Measurements from ENCODE around the gene TRIOBP. TPM values are rescaled to one million over a fixed set of nuclear protein-coding genes. Genes with fewer than 3 reads are reported as not detected.

TRIOBP gene
- total and polyA plus RNA-seq, 7 donors: 51.7 to 140 (median 82.8) TPM

GRCh38 chr22:37684803-37685615, 11.8 kb upstream of the TRIOBP start:
- Histone ChIP-seq H3K27me3 (no peaks in the 10 kb centered on the region), H3K4me1 (peaks cover 0 to 41% (median 27%) of the 10 kb centered on the region in 4 donors), H3K4me3 (no peak overlapping the region), H3K27ac (peak overlapping the region in 1 of 4 donors; percentile 15), H3K36me3 (peaks cover 0 to 20% (median 7%) of the 10 kb centered on the region in 4 donors), H3K9me3 (no peaks in the 10 kb centered on the region)
- WGBS, 2 donors: 20 to 69% methylated on average over 16 of the region's 16 CpGs
- TF ChIP-seq POLR2A (IDR thresholded peaks at IDR 0.05) (no peak), POLR2AphosphoS5 (IDR thresholded peaks at IDR 0.05) (no peak), EP300 (IDR thresholded peaks at IDR 0.05) (no peak), CTCF (IDR thresholded peaks at IDR 0.05) (no peak)
- DNase-seq: no peak
- intact Hi-C loops (cut with DNase I): loop anchor here (5.0 kb wide), 1 partner anchor 117 kb away; no protein-coding TSS in a partner anchor

DNA sequence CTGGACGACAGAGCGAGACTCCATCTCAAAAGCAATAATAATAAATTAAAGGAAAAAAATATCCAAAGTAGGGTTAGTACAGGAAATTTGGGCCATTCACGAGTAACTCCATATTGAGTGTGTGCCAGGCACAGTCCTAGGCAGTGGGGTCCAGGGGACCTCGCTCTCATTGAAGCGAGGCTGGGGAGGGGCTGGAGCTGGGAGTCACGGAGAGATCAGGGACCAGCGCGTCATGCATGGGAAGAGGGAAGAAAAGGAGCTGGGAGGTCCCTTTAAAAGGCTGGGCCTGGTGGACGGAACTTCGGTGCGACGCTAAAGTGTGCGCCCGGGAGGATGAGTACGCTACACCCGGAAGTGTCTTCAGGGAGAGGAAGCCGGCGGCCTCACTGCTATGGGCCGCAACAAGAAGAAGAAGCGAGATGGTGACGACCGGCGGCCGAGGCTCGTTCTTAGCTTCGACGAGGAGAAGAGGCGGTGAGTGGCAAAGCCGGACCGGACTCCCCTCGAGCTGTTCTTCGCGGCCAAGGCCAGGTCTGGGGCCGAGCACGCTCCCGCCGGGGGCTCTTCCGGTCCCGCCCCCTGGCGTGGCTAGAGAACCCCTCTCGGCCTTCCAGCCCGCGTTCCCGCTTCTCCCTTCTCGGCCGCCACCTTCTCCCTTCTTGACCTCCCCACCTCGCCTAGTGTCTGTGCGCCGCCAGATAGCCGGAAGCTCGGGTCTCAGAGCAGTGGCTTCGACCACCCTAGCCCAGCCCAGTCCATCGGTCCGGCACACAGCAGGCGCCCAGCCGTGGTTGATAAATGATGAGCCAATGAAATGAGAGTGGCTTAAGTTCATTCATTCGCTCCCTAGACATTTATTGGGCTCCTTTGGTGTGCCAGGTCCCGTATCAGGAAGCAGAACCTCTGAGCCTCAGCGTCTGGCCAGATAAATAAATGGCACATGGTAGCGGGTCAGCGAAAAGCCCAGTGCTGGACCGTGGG, 10.6 kb upstream of the TRIOBP start, which contains the start of gene NOL12:
Gene NOL12 (plus strand): TSS at position 342 of the 981 bp plus-strand sequence. CDS start 50 bp downstream, at position 392.
- TF ChIP-seq POLR2AphosphoS5 (IDR thresholded peaks at IDR 0.05): peak; percentile 66 to 85 (median 73)
- no peak for TF ChIP-seq EP300 (IDR thresholded peaks at IDR 0.05)
- peak; percentile 25 to 27 for TF ChIP-seq POLR2A (IDR thresholded peaks at IDR 0.05)
- no peak for TF ChIP-seq CTCF (IDR thresholded peaks at IDR 0.05)
- Histone ChIP-seq H3K27ac (peak within 1 kb of the TSS; percentile 81 to 96 (median 88)), H3K27me3 (no peaks in the 10 kb centered on the region), H3K4me3 (peak within 1 kb of the TSS; percentile 59 to 86 (median 64)), H3K4me1 (peaks cover 0 to 32% (median 23%) of the 10 kb centered on the region in 4 donors), H3K9me3 (no peaks in the 10 kb centered on the region), H3K36me3 (peaks cover 9 to 32% (median 15%) of the 10 kb centered on the region in 4 donors)
- peak; percentile 92 for DNase-seq
- intact Hi-C loops (cut with DNase I): loop anchor here (2.0 to 5.0 kb wide), 2 partner anchors 55 to 116 kb away; no protein-coding TSS in a partner anchor
- WGBS, 2 donors: 1 to 3% methylated on average over 62 of the region's 62 CpGs

GRCh38 chr22:37690407-37690806, 6.4 kb upstream of the TRIOBP start:
- H3K36me3 ChIP-seq: peaks cover 17 to 63% (median 31%) of the 10 kb centered on the region in 4 donors
- WGBS, 2 donors: 91 to 96% methylated on average over 7 of the region's 7 CpGs

More at GRCh38 chr22:37690407-37690806, 6.4 kb upstream of the TRIOBP start:
- H3K9me3 ChIP-seq: no peaks in the 10 kb centered on the region
- DNase-seq: no peak
- H3K27me3 ChIP-seq: no peaks in the 10 kb centered on the region
- intact Hi-C loops (cut with DNase I): loop anchor here (2.0 kb wide), 1 partner anchor 40 kb away; no protein-coding TSS in a partner anchor
- H3K27ac ChIP-seq: no peak overlapping the region
- no peak overlapping the region for H3K4me3 ChIP-seq
- TF ChIP-seq POLR2A (IDR thresholded peaks at IDR 0.05) (no peak), POLR2AphosphoS5 (IDR thresholded peaks at IDR 0.05) (no peak), CTCF (IDR thresholded peaks at IDR 0.05) (no peak), EP300 (IDR thresholded peaks at IDR 0.05) (no peak)
- peaks cover 0 to 26% (median 17%) of the 10 kb centered on the region in 4 donors for H3K4me1 ChIP-seq
